Thyroid gland (tissue), 4 donors: ENCODE data around the gene KIFC3. TPM values are rescaled to one million over a fixed set of nuclear protein-coding genes. Genes with fewer than 3 reads are reported as not detected.

Experiments
- DNase-seq, 2 donors: peaks; one replicate each; pipeline ENCODE4 v3.0.0-alpha.2; 2019
- H3K27ac ChIP-seq, 3 donors: fragments of 200-600 bp; sonication (generic); 1 replicate in 2 of 3; 2 replicates in 1 of 3; pipeline ENCODE4 v1.5.1; 2016 to 2019; ENCODE audit warnings: mild to moderate bottlenecking in 1 of 3, moderate library complexity in 1 of 3
- H3K27me3 ChIP-seq: fragments of 200-600 bp; sonication (generic); one replicate; pipeline ENCODE4 v1.5.1; 2019
- H3K36me3 ChIP-seq, 2 donors: fragments of 200-600 bp; sonication (generic); one replicate each; pipeline ENCODE4 v1.5.1; 2016 to 2019
- H3K4me1 ChIP-seq, 2 donors: fragments of 200-600 bp; sonication (generic); one replicate each; pipeline ENCODE4 v1.5.1; 2017 to 2019
- H3K4me3 ChIP-seq, 3 donors: fragments of 200-600 bp; sonication (generic); replicated peaks in 1 of 3; 1 replicate in 2 of 3; 2 replicates in 1 of 3; pipeline ENCODE4 v1.5.1; 2016; ENCODE audit warnings: mild to moderate bottlenecking in 1 of 3
- H3K9me3 ChIP-seq: fragments of 200-600 bp; sonication (generic); one replicate; pipeline ENCODE4 v1.5.1; 2017
- CTCF ChIP-seq, 6 experiments: fragments of 200-600 bp in 3 of 6; fragments of 450-650 bp in 3 of 6; sonication (generic) in 3 of 6; IDR thresholded peaks; one replicate each; pipeline ENCODE4 v1.5.1; 2016 to 2019; ENCODE audit warnings: antibody characterized with exemption in 6 of 6, mild to moderate bottlenecking in 2 of 6, inconsistent platforms in 1 of 6, moderate library complexity in 1 of 6
- POLR2A ChIP-seq, 2 donors: fragments of 450-650 bp; IDR thresholded peaks; one replicate each; pipeline ENCODE4 v1.6.1; 2017; ENCODE audit warnings: antibody characterized with exemption in 2 of 2, mild to moderate bottlenecking in 2 of 2, moderate library complexity in 1 of 2
- WGBS, 2 donors: methylation state at CpG; one replicate each; pipeline ENCODE4 v1.1.5; 2017; 5-methylcytosine and 5-hydroxymethylcytosine counted together
- intact Hi-C: fragments of 100-400 bp; cut with DNase I; formaldehyde crosslinking; loops from one replicate; pipeline ENCODE4 v1.15.1; 2023
- total RNA-seq, 4 donors: library from RNA; depleted of rRNA; stranded (reverse); fragments of >200 nt; gene quantifications; one replicate each; pipeline ENCODE4 v1.2.3, GENCODE V29; 2016

KIFC3 gene
- total RNA-seq, 4 donors from 2014 or later, result 88.8 to 153 (median 132) TPM

GRCh38 chr16:57740423-57741071 is 61.7 kb downstream of the KIFC3 start:
- no peak for DNase-seq
- Histone ChIP-seq H3K4me3 (no peak overlapping the region), H3K27ac (no peak overlapping the region), H3K36me3 (peaks cover 0 to 3% of the 10 kb centered on the region in 2 donors), H3K9me3 (no peaks in the 10 kb centered on the region), H3K4me1 (peaks cover 14 to 16% of the 10 kb centered on the region in 2 donors), H3K27me3 (no peaks in the 10 kb centered on the region)
- TF ChIP-seq POLR2A (IDR thresholded peaks at IDR 0.05) (no peak), CTCF (IDR thresholded peaks at IDR 0.05) (no peak)
- intact Hi-C loops, result no loop called here
- WGBS, 2 donors, result 92 to 98% methylated on average over 22 to 23 of the region's 24 CpGs

- Histone ChIP-seq H3K4me1 (peaks cover 14 to 16% of the 10 kb centered on the region in 2 donors), H3K27me3 (no peaks in the 10 kb centered on the region), H3K36me3 (peaks cover 0 to 3% of the 10 kb centered on the region in 2 donors), H3K4me3 (no peak overlapping the region), H3K27ac (no peak overlapping the region), H3K9me3 (no peaks in the 10 kb centered on the region)
- intact Hi-C loops, result no loop called here
- no peak for TF ChIP-seq POLR2A (IDR thresholded peaks at IDR 0.05)
- no peak for TF ChIP-seq CTCF (IDR thresholded peaks at IDR 0.05)
- no peak for DNase-seq
- WGBS, 2 donors, result 87 to 93% methylated on average over 14 to 15 of the region's 18 CpGs
These were observed 62.4 kb downstream of the KIFC3 start for GRCh38 chr16:57739756-57740422.

DNA sequence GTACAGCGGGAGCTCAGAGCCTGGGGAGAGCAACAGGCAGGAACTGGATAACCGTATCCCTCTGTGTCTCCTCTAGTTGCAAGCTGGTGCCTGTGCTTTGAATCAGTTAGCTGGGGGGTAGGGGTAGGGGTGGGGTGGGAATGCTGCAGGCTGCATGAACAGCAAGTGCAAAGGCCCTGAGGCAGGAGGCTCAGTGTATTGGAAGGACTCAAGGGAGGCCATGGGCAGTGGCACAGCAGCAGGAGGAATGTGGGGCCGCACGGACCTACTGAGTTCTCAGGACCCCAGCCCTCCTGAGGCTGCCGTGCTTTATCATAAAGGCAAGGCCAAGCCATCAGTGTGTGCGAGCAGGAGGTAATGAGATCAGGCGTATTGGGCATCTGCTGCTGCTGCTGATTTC is 63.4 kb downstream of the KIFC3 start:
- Histone ChIP-seq H3K4me3 (no peak overlapping the region), H3K36me3 (peaks cover 0 to 3% of the 10 kb centered on the region in 2 donors), H3K27ac (no peak overlapping the region), H3K9me3 (no peaks in the 10 kb centered on the region), H3K4me1 (peaks cover 20 to 21% of the 10 kb centered on the region in 2 donors), H3K27me3 (no peaks in the 10 kb centered on the region)
- 94 to 96% methylated on average over 6 to 7 of the region's 7 CpGs for WGBS, 2 donors
- no peak for DNase-seq
- intact Hi-C loops, result no loop called here
- no peak for TF ChIP-seq CTCF (IDR thresholded peaks at IDR 0.05)
- no peak for TF ChIP-seq POLR2A (IDR thresholded peaks at IDR 0.05)

DNA sequence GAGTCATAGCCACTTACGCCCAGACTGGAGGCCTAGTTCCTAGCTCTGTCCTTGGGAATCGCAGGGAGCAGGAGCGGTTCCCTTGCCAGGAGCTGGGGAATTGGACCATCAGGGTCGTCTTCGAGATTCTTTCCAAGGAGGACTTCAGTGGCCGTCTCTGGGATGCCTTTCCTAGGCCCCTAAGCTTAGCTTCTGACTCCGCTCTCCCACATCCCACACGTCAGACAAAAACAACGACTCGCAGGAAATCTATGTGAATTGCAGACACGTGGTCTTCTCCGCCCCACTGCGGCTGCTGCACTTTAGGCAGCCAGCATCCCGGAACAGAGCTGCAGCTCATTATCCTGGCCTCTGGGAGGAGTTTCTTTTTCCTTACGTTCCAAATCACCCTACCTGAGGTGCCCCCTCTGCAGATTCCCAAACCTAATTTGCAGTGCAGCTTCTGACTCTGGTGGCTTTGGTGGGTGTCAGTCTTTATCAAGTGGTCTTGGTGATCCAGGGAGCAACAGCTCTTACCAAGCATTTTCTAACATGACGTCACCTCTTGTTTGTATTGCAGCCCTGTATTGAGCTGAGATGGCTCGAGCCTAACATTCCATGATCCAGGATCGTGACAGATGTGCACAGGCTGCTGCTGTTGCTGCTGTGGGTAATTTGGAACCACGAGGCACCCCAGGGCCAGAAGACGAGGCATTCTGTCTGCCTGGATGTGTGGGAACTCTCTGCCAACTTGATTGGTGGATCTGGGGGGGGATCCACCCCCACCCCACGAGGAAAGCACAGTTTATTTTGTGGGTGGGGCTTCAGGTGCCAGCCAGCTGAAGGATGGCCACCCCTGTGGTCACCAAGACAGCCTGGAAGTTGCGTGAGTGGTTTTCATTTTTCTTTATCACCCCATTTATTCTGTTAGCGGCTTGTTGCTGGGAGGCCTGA is 65.6 kb downstream of the KIFC3 start:
- intact Hi-C loops, result no loop called here
- H3K9me3 ChIP-seq, result no peaks in the 10 kb centered on the region
- no peaks in the 10 kb centered on the region for H3K27me3 ChIP-seq
- peak overlapping the region; percentile 13 to 64 (median 59) for H3K27ac ChIP-seq
- H3K4me3 ChIP-seq, result peak overlapping the region in 2 of 3 donors; percentile 51 to 59
- peaks cover 20 to 21% of the 10 kb centered on the region in 2 donors for H3K4me1 ChIP-seq
- H3K36me3 ChIP-seq, result no peaks in the 10 kb centered on the region
- TF ChIP-seq POLR2A (IDR thresholded peaks at IDR 0.05) (peak in 1 of 2 donors; percentile 21), CTCF (IDR thresholded peaks at IDR 0.05) (peak in 1 of 6 experiments; percentile 44)
- DNase-seq, result peak; percentile 72 to 74
- 16 to 18% methylated on average over 18 to 21 of the region's 23 CpGs for WGBS, 2 donors
